ENCODE results near the gene NUFIP2.
"Not testable (repeated sequence)": the region's sequence is repeated elsewhere in the genome, so short reads cannot be mapped to it uniquely, and the experiment has no call there.

NUFIP2 gene

GRCh38 chr17:29293890-29294579 lies at the start of gene NUFIP2:
Gene NUFIP2, minus strand, starts transcription at chr17:29294148. Its CDS starts 89 bp downstream, at chr17:29294059.
- in situ Hi-C loops (cut with MboI; ENCODE audit: low sequenced_read_pairs): no loop called here

GRCh38 chr17:29342158-29342765 lies 48.3 kb upstream of the NUFIP2 start:
- in situ Hi-C loops (cut with MboI; ENCODE audit: low sequenced_read_pairs): no loop called here

DNA sequence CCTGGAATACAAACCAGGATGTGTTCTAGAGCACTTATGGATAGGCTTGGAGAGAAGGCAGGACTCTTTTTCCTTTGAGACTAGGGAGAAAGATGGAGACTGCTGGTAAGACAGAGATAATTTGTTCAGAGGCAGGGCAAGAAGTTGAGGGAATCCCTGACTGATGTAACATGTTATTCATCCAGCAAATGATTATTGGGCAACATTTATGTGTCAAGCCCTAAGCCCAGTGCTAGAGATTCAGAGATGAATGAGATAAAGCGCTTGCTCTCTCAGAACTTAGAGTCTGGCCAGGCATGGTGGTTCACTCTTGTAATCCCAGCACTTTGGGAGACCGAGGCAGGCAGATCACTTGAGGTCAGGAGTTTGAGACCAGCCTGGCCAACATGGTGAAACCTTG lies 47.8 kb upstream of the NUFIP2 start:
- in situ Hi-C loops (cut with MboI; ENCODE audit: low sequenced_read_pairs): no loop called here

DNA sequence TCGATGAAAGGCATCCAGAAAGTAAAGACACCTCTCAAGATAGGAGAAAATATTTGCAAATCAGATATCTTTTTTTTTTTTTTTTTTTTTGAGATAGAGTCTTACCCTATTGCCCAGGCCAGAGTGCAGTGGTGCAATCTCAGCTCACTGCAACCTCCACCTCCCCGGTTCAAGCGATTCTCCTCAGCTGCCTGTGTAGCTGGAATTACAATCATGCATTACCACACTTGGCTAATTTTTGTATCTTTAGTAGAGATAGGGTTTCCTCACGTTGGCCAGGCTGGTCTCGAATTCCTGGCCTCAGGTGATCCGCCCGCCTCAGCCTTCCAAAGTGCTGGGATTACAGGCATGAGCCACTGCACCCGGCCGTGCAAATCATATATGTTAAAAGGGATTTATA lies 45.1 kb upstream of the NUFIP2 start:
- in situ Hi-C loops (cut with MboI; ENCODE audit: low sequenced_read_pairs): not testable (repeated sequence)

DNA sequence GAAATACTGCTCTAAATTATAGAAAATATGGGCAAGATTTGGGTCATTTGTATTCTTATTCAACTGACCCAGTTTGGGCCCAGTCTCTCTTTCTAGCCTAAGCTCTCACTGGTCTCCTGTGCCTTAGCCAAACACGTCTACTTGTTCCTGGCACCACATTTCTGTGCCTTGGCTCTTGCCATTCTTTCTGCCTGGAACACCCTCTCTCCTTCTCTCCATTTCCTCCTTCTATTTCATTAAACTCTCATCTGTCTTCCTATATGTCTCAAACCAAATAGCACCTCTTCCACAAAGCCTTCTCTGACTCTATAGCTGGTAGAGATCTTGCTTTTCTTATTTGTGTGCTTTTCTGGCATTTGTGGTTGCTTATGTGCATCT lies 37.7 kb upstream of the NUFIP2 start:
- in situ Hi-C loops (cut with MboI; ENCODE audit: low sequenced_read_pairs): no loop called here

- in situ Hi-C loops (cut with MboI; ENCODE audit: low sequenced_read_pairs): no loop called here
Observed at GRCh38 chr17:29331075-29331707, 37.2 kb upstream of the NUFIP2 start.

GRCh38 chr17:29327412-29327811 lies 33.5 kb upstream of the NUFIP2 start:
- in situ Hi-C loops (cut with MboI; ENCODE audit: low sequenced_read_pairs): no loop called here

DNA sequence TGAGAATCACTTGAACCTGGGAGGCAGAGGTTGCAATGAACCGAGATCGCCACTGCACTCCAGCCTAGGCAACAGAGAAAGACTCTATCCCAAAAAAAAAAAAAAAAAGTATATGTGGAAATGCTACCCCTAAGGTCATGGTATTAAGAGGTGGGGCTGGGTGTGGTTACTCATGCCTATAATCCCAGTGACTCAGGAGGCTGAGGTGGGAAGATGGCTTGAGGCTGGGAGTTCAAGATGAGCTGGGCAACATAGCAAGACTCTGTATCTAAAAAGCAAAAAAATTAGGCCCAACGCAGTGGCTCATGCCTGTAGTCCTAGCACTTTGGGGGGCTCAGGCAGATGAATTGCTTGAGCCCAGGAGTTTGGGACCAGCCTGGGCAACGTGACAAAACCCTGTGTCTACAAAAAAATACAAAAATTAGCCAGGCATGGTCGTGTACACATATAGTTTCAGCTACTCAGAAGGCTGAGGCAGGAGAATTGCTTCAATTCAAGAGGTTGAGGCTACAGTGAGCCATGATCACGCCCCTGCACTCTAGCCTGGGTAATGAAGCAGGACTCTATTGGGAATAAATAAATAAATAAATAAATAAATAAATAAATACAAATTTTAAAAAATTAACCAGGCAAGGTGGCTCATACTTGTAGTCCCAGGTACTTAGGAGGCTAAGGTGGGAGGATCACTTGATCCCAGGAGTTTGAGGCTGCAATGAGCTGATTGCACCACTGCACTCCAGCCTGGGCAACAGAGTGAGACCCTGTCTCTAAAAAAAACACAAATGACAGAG lies 32.3 kb upstream of the NUFIP2 start:
- in situ Hi-C loops (cut with MboI; ENCODE audit: low sequenced_read_pairs): no loop called here

GRCh38 chr17:29322363-29322762 lies 28.4 kb upstream of the NUFIP2 start:
- in situ Hi-C loops (cut with MboI; ENCODE audit: low sequenced_read_pairs): no loop called here

- in situ Hi-C loops (cut with MboI; ENCODE audit: low sequenced_read_pairs): no loop called here
Observed at GRCh38 chr17:29303386-29303785, 9.4 kb upstream of the NUFIP2 start.

GRCh38 chr17:29299031-29299430 lies 5.1 kb upstream of the NUFIP2 start:
- in situ Hi-C loops (cut with MboI; ENCODE audit: low sequenced_read_pairs): no loop called here

DNA sequence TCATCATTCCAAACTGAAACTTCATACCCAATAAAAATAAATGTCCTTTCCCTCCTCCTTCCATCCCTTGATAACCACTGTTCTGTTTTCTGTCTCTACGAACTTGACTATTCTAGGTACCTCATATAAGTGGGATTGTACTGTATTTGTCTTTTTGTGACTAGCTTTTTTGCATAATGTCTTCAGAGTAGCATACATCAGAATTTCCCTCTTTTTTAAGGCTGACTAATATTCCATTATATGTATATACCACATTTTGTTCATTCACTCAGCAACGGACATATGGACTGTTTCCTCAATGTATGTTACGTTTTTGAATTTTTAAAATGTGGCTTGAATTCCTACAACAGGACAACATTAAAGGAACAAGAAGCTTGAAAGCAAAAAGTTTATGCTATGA lies 1.5 kb upstream of the NUFIP2 start:
- in situ Hi-C loops (cut with MboI; ENCODE audit: low sequenced_read_pairs): no loop called here

DNA sequence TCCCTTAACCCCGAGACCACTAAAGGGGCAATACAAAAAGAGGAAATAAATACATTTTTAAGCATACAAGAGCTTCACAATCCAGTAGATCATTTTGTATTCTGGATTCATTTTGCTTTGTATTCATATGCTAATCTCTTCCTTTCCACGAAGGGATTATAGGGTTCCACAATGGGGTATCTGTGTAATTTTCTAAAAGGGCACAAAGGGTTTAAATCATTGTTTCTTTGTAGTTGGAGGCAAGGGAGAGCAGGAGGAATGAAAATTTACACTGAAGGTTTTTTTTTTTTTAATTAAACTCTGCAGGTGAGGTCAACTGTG lies 592 bp upstream of the NUFIP2 start:
- in situ Hi-C loops (cut with MboI; ENCODE audit: low sequenced_read_pairs): no loop called here

GRCh38 chr17:29292992-29293889 lies 707 bp downstream of the NUFIP2 start:
- in situ Hi-C loops (cut with MboI; ENCODE audit: low sequenced_read_pairs): no loop called here

- in situ Hi-C loops (cut with MboI; ENCODE audit: low sequenced_read_pairs): no loop called here
Observed at GRCh38 chr17:29292071-29292991, 1.6 kb downstream of the NUFIP2 start.

- in situ Hi-C loops (cut with MboI; ENCODE audit: low sequenced_read_pairs): no loop called here
Observed at GRCh38 chr17:29291163-29291752, 2.7 kb downstream of the NUFIP2 start.

- in situ Hi-C loops (cut with MboI; ENCODE audit: low sequenced_read_pairs): no loop called here
Observed at GRCh38 chr17:29289852-29290251, 4.1 kb downstream of the NUFIP2 start.

DNA sequence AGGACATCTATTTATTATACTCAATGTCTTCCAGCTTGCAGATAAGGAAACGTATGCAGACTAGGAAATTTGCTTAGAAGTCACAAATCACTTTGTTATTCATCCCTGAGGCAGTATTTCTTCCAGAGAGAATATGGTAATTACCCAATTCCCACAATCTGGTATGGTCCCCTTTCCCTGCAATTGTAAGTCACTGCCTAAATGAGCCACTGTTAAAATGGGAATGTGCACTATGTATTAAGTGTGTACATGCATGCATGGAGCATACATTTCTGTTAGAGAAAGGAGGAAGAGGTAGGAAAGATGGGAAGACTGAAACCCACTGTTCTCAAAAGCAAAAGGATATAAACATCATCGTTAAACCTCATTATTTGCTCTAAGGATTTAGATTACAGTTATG lies 10.0 kb downstream of the NUFIP2 start:
- in situ Hi-C loops (cut with MboI; ENCODE audit: low sequenced_read_pairs): no loop called here

DNA sequence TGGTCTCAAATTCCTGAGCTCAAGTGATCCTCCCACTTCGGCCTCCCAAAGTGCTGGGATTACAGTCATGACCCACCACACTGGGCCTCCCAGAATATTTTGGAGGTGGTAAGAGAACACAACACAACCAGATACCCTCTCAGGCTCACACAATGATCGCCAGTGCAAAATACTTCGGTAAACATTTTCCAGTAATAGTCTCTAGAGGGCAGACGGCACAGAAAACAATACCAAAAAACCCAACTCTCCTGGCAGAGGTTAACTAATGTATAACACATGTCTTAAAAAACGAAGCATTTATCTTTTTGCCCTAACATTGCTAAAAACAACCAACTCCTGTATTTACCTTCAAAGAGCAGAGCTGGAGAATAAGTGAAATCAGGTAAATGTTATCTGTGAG lies 10.5 kb downstream of the NUFIP2 start:
- in situ Hi-C loops (cut with MboI; ENCODE audit: low sequenced_read_pairs): no loop called here
